Tibial nerve (tissue), 4 donors: ENCODE measurements around the gene MTURN. TPM values are rescaled to one million over a fixed set of nuclear protein-coding genes. Genes with fewer than 3 reads are reported as not detected.

Source experiments
- DNase-seq, 2 donors: peaks; one replicate each; pipeline ENCODE4 v3.0.0-alpha.2; 2019; ENCODE audit warnings: low spot score in 2 of 2
- H3K27ac ChIP-seq, 4 donors: fragments of 200-600 bp; sonication (generic) in 3 of 4; one replicate each; pipeline ENCODE4 v1.5.1; 2017 to 2019; ENCODE audit warnings: mild to moderate bottlenecking in 1 of 4
- H3K27me3 ChIP-seq, 2 donors: fragments of 200-600 bp; sonication (generic) in 1 of 2; one replicate each; pipeline versions ENCODE4 v1.5.1 to v1.6.0; 2017 to 2019
- H3K36me3 ChIP-seq, 3 donors: fragments of 200-600 bp; sonication (generic); one replicate each; pipeline ENCODE4 v1.5.1; 2018 to 2019
- H3K4me1 ChIP-seq, 4 donors: fragments of 200-600 bp; sonication (generic) in 3 of 4; one replicate each; pipeline ENCODE4 v1.5.1; 2017 to 2019
- H3K4me3 ChIP-seq, 4 donors: fragments of 200-600 bp; sonication (generic) in 3 of 4; one replicate each; pipeline ENCODE4 v1.5.1; 2017 to 2019; ENCODE audit warnings: mild to moderate bottlenecking in 1 of 4, moderate library complexity in 1 of 4
- H3K9me3 ChIP-seq, 4 donors: fragments of 200-600 bp; sonication (generic) in 3 of 4; one replicate each; pipeline ENCODE4 v1.5.1; 2017 to 2019
- CTCF ChIP-seq, 5 experiments: fragments of 200-600 bp in 3 of 5; fragments of 450-650 bp in 2 of 5; sonication (generic) in 3 of 5; IDR thresholded peaks; one replicate each; pipeline ENCODE4 v1.5.1; 2016 to 2019; ENCODE audit warnings: antibody characterized with exemption in 5 of 5, mild to moderate bottlenecking in 3 of 5, moderate library complexity in 2 of 5
- EP300 ChIP-seq, 2 donors: sonication (generic); formaldehyde crosslinking; IDR thresholded peaks; one replicate each; pipeline ENCODE4 v1.6.1; 2017; ENCODE audit warnings: antibody characterized with exemption in 2 of 2, mild to moderate bottlenecking in 1 of 2
- POLR2A ChIP-seq, 2 donors: fragments of 450-650 bp; IDR thresholded peaks; one replicate each; pipeline ENCODE4 v1.6.1; 2017; ENCODE audit warnings: antibody characterized with exemption in 2 of 2, mild to moderate bottlenecking in 2 of 2, moderate library complexity in 2 of 2
- WGBS, 2 donors: methylation state at CpG; one replicate each; pipeline ENCODE4 v1.1.5; 2018; 5-methylcytosine and 5-hydroxymethylcytosine counted together
- total RNA-seq, 4 donors: library from RNA; depleted of rRNA; stranded (reverse); fragments of >200 nt; gene quantifications; one replicate each; pipeline ENCODE4 v1.1.0, GENCODE V29; 2016

MTURN gene
- total RNA-seq, 4 donors from 2014 or later: 156 to 246 (median 186) TPM

- WGBS, 2 donors: 22 to 24% methylated on average over 3 of the region's 3 CpGs
- no peaks in the 10 kb centered on the region for H3K27me3 ChIP-seq
- H3K9me3 ChIP-seq: no peaks in the 10 kb centered on the region
- H3K36me3 ChIP-seq: no peaks in the 10 kb centered on the region
- no peak for DNase-seq
- no peak overlapping the region for H3K4me3 ChIP-seq
- H3K27ac ChIP-seq: peak overlapping the region in 2 of 4 donors; percentile 85 to 94
- TF ChIP-seq CTCF (IDR thresholded peaks at IDR 0.05): no peak
- peaks cover 0 to 98% (median 52%) of the 10 kb centered on the region in 4 donors for H3K4me1 ChIP-seq
These were observed 40.4 kb downstream of the MTURN start for GRCh38 chr7:30175180-30175579.

GRCh38 chr7:30175636-30176147 is 40.9 kb downstream of the MTURN start:
- Histone ChIP-seq H3K27me3 (no peaks in the 10 kb centered on the region), H3K36me3 (no peaks in the 10 kb centered on the region), H3K27ac (peak overlapping the region in 2 of 4 donors; percentile 85 to 94), H3K9me3 (no peaks in the 10 kb centered on the region), H3K4me3 (no peak overlapping the region), H3K4me1 (peaks cover 0 to 98% (median 56%) of the 10 kb centered on the region in 4 donors)
- TF ChIP-seq EP300 (IDR thresholded peaks at IDR 0.05): no peak
- TF ChIP-seq POLR2A (IDR thresholded peaks at IDR 0.05): no peak
- TF ChIP-seq CTCF (IDR thresholded peaks at IDR 0.05): no peak
- WGBS, 2 donors: 78 to 79% methylated on average over 7 of the region's 7 CpGs
- no peak for DNase-seq

- Histone ChIP-seq H3K4me3 (no peak overlapping the region), H3K9me3 (no peaks in the 10 kb centered on the region), H3K36me3 (no peaks in the 10 kb centered on the region), H3K27me3 (no peaks in the 10 kb centered on the region), H3K27ac (peak overlapping the region in 2 of 4 donors; percentile 85 to 94), H3K4me1 (peaks cover 0 to 98% (median 59%) of the 10 kb centered on the region in 4 donors)
- 66 to 78% methylated on average over 6 of the region's 6 CpGs for WGBS, 2 donors
- TF ChIP-seq POLR2A (IDR thresholded peaks at IDR 0.05) (no peak), EP300 (IDR thresholded peaks at IDR 0.05) (peak in 1 of 2 donors; percentile 10)
- DNase-seq: no peak
These were observed 41.8 kb downstream of the MTURN start for GRCh38 chr7:30176463-30177109.

- Histone ChIP-seq H3K36me3 (no peaks in the 10 kb centered on the region), H3K9me3 (no peaks in the 10 kb centered on the region), H3K27ac (peak overlapping the region in 2 of 4 donors; percentile 87 to 94), H3K4me1 (peaks cover 0 to 94% (median 57%) of the 10 kb centered on the region in 4 donors), H3K4me3 (no peak overlapping the region), H3K27me3 (no peaks in the 10 kb centered on the region)
- DNase-seq: no peak
- 96 to 98% methylated on average over 5 of the region's 5 CpGs for WGBS, 2 donors
- TF ChIP-seq POLR2A (IDR thresholded peaks at IDR 0.05) (no peak), EP300 (IDR thresholded peaks at IDR 0.05) (no peak), CTCF (IDR thresholded peaks at IDR 0.05) (no peak)
These were observed 42.4 kb downstream of the MTURN start for GRCh38 chr7:30177186-30177585.

GRCh38 chr7:30177965-30178364 is 43.2 kb downstream of the MTURN start:
- Histone ChIP-seq H3K27ac (peak overlapping the region in 2 of 4 donors; percentile 87 to 94), H3K4me1 (peaks cover 0 to 94% (median 51%) of the 10 kb centered on the region in 4 donors), H3K36me3 (no peaks in the 10 kb centered on the region), H3K9me3 (no peaks in the 10 kb centered on the region), H3K4me3 (no peak overlapping the region), H3K27me3 (no peaks in the 10 kb centered on the region)
- no peak for DNase-seq
- TF ChIP-seq POLR2A (IDR thresholded peaks at IDR 0.05): no peak
- no peak for TF ChIP-seq EP300 (IDR thresholded peaks at IDR 0.05)
- TF ChIP-seq CTCF (IDR thresholded peaks at IDR 0.05): no peak
- 17 to 25% methylated on average over 3 of the region's 3 CpGs for WGBS, 2 donors
